OCI-LY7 (cell line): ENCODE results near the gene TRIM46. TPM values are rescaled to one million over a fixed set of nuclear protein-coding genes. Genes with fewer than 3 reads are reported as not detected.

Experiments
- BruUV-seq: library from RNA; stranded (reverse); fragments of 400-500 nt; replicated peaks from 2 replicates; lab custom pipeline; 2021; lab: Mats Ljungman, UMichigan
- CTCF ChIA-PET: fragments of 300-600 bp; sonication (Branson Sonifier 250); formaldehyde crosslinking; loops from one replicate; lab custom pipeline; 2022; ENCODE audit warnings: antibody characterized with exemption; ENCODE audit not compliant: unreplicated experiment; lab: Charles Lee
- POLR2A ChIA-PET: fragments of 300-600 bp; sonication (Branson Sonifier 250); formaldehyde crosslinking; loops from one replicate; lab custom pipeline; 2022; ENCODE audit warnings: antibody characterized with exemption; lab: Charles Lee
- DNase-seq: peaks from one replicate; pipeline ENCODE4 v3.0.0-alpha.2; 2015; ENCODE audit warnings: low spot score
- H2AFZ ChIP-seq: fragments of 200-600 bp; sonication (generic), shearing (Covaris generic); 2 replicates; pipeline ENCODE4 v1.6.1; 2014; ENCODE audit warnings: mild to moderate bottlenecking, antibody characterized with exemption, low read length, moderate library complexity
- H3K27ac ChIP-seq: fragments of 200-600 bp; sonication (generic); 2 replicates; pipeline ENCODE4 v1.5.1; 2014; ENCODE audit warnings: mixed run types, low read depth, mild to moderate bottlenecking, moderate library complexity, low read length, inconsistent platforms; ENCODE audit not compliant: poor library complexity, severe bottlenecking
- H3K36me3 ChIP-seq: fragments of 200-600 bp; sonication (generic); 2 replicates; pipeline ENCODE4 v1.6.1; 2014; ENCODE audit warnings: mild to moderate bottlenecking, antibody characterized with exemption, low read length, moderate library complexity, mixed read lengths; ENCODE audit not compliant: insufficient read depth
- H3K4me1 ChIP-seq: fragments of 200-600 bp; sonication (generic); 2 replicates; pipeline ENCODE4 v1.5.1; 2014; ENCODE audit warnings: mild to moderate bottlenecking, low read length; ENCODE audit not compliant: insufficient read depth, poor library complexity, severe bottlenecking
- H3K4me2 ChIP-seq: fragments of 200-600 bp; sonication (generic); 2 replicates; pipeline ENCODE4 v1.6.1; 2014; ENCODE audit warnings: mild to moderate bottlenecking, low read length
- H3K4me3 ChIP-seq: fragments of 200-600 bp; sonication (generic); 2 replicates; pipeline ENCODE4 v1.5.1; 2014; ENCODE audit warnings: mild to moderate bottlenecking, low read depth, low read length; ENCODE audit not compliant: poor library complexity, severe bottlenecking
- H3K79me2 ChIP-seq: fragments of 200-600 bp; sonication (generic); 2 replicates; pipeline ENCODE4 v1.6.1; 2016; ENCODE audit warnings: low read depth, mild to moderate bottlenecking, low read length, moderate library complexity, mixed read lengths; ENCODE audit not compliant: insufficient read depth
- H3K9me2 ChIP-seq: fragments of 200-600 bp; sonication (generic); 2 replicates; pipeline ENCODE4 v1.6.1; 2016; ENCODE audit warnings: mild to moderate bottlenecking, low read length, mixed read lengths; ENCODE audit not compliant: insufficient read depth
- H3K9me3 ChIP-seq: fragments of 200-600 bp; sonication (generic); 2 replicates; pipeline ENCODE4 v1.6.1; 2014; ENCODE audit warnings: mild to moderate bottlenecking, mixed run types, low read length, mixed read lengths
- H4K20me1 ChIP-seq: fragments of 200-600 bp; sonication (generic); 2 replicates; pipeline ENCODE4 v1.6.1; 2014; ENCODE audit warnings: mild to moderate bottlenecking, antibody characterized with exemption, low read length, moderate library complexity, mixed read lengths; ENCODE audit not compliant: insufficient read depth
- EZH2phosphoT487 ChIP-seq: fragments of 200-600 bp; sonication (generic); IDR thresholded peaks from 2 replicates; pipeline ENCODE4 v1.6.1; 2018; ENCODE audit warnings: low read depth, borderline replicate concordance, mild to moderate bottlenecking, mixed run types, antibody characterized with exemption, low read length, moderate library complexity, mixed read lengths
- intact Hi-C: fragments of 100-400 bp; cut with micrococcal nuclease; formaldehyde crosslinking; loops from one replicate; pipeline ENCODE4 v1.10.0; 2022; ENCODE audit not compliant: unreplicated experiment
- total RNA-seq, 2 experiments: library from RNA; depleted of rRNA in 1 of 2; stranded (reverse); fragments of >200 nt in 1 of 2; shearing (Covaris generic) in 1 of 2; gene quantifications; 2 replicates each; pipeline ENCODE4 v1.2.3, GENCODE V29; 2014 to 2022
- TF ChIP-seq, protein P1 (sequence below): fragments of 200-600 bp; sonication (generic); conservative IDR thresholded peaks from 2 replicates; pipeline ENCODE4 v1.5.1; 2014; ENCODE audit warnings: mild to moderate bottlenecking, antibody characterized with exemption, low read length, moderate library complexity, mixed read lengths

TRIM46 gene
- total RNA-seq, 2 experiments from 2014 or later: 3.1 to 4.5 TPM

DNA sequence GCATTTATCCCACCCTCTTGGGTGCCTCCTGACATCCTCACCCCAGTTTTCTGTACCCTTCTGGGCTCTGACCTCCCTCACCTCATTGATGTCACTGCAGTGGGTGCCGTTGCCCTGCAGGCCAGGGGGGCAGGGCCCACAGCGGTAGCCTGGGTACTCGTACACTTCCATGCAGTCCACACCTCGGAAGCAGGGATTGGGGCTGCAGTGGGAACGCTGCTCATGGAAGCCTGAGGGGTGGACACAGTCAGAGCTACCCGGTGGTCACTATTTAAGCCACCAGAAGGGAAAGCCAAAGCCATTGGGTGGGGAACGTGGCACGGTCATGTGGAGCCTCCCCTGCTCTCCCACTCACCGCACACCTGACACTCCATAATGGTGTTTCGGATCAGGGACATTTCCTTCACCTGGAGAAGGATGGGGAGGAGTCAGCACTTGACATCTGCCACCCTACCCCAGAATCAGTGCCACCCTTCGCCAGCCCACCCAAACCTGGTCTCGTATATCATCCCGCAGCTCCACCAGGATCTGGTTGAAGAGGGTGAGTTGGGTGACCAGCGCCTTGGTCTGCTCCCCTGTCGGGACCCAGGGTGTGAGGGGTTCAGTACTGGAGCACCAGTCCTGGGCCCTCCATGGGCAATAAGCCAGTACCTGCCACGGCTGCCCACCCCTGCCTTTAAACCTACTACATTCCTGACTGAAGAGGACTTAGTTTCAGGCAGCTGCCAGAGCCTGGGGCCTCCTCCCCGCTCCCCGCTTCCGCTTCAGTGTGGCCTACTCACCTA is 29.3 kb downstream of the TRIM46 start:
- BruUV-seq: no TSS peak

DNA sequence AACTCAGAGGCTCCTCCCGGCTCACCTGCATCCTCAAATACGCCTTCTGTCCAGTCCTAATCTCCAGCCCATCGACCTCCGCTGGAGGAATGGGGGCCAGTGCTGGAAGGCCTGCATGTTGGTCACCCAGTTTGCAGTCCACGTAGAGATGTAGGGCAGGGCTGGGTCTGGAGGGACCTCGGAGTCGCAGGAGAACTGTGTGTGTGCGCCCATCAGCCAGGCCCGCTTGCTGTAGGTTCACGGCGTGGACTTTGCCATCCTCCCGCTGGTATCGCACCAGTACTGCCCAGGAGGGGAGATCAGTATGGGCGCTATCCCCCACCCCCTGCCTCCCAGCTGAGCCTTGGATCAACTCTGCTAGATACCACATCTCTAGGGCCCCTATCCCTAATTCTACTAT is 31.4 kb downstream of the TRIM46 start:
- no peak overlapping the region for H3K4me3 ChIP-seq
- H3K79me2 ChIP-seq: no peaks in the 10 kb centered on the region
- no peak overlapping the region for H3K27ac ChIP-seq
- DNase-seq: no peak
- H3K9me3 ChIP-seq: no peaks in the 10 kb centered on the region
- peaks cover 22% of the 10 kb centered on the region for H3K4me1 ChIP-seq
- H3K36me3 ChIP-seq: no peaks in the 10 kb centered on the region
- ChIA-PET CTCF (no interaction called here), POLR2A (no interaction called here)
- no peak overlapping the region for H2AFZ ChIP-seq
- no peak overlapping the region for H3K4me2 ChIP-seq
- no peaks in the 10 kb centered on the region for H4K20me1 ChIP-seq
- intact Hi-C loops: loop anchor here (5.0 kb wide), 2 partner anchors 57 to 102 kb away; partner anchors contain the start of genes FDPS and SCAMP3
- TF ChIP-seq, protein P1, sequence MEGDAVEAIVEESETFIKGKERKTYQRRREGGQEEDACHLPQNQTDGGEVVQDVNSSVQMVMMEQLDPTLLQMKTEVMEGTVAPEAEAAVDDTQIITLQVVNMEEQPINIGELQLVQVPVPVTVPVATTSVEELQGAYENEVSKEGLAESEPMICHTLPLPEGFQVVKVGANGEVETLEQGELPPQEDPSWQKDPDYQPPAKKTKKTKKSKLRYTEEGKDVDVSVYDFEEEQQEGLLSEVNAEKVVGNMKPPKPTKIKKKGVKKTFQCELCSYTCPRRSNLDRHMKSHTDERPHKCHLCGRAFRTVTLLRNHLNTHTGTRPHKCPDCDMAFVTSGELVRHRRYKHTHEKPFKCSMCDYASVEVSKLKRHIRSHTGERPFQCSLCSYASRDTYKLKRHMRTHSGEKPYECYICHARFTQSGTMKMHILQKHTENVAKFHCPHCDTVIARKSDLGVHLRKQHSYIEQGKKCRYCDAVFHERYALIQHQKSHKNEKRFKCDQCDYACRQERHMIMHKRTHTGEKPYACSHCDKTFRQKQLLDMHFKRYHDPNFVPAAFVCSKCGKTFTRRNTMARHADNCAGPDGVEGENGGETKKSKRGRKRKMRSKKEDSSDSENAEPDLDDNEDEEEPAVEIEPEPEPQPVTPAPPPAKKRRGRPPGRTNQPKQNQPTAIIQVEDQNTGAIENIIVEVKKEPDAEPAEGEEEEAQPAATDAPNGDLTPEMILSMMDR: no peak
- no peak for TF ChIP-seq EZH2phosphoT487
- H3K9me2 ChIP-seq: no peaks in the 10 kb centered on the region
- no TSS peak for BruUV-seq

More for the DNA sequence above, 29.3 kb downstream of the TRIM46 start:
- Histone ChIP-seq H3K36me3 (no peaks in the 10 kb centered on the region), H3K4me2 (no peak overlapping the region), H3K4me1 (peaks cover 11% of the 10 kb centered on the region), H3K27ac (no peak overlapping the region), H2AFZ (no peak overlapping the region), H3K9me2 (no peaks in the 10 kb centered on the region), H3K4me3 (no peak overlapping the region), H3K9me3 (no peaks in the 10 kb centered on the region), H4K20me1 (no peaks in the 10 kb centered on the region), H3K79me2 (no peaks in the 10 kb centered on the region)
- intact Hi-C loops: no loop called here
- no peak for DNase-seq
- POLR2A ChIA-PET: no interaction called here
- CTCF ChIA-PET: no interaction called here
- TF ChIP-seq, protein P1: no peak
- no peak for TF ChIP-seq EZH2phosphoT487

GRCh38 chr1:155205969-155206593 is 32.4 kb downstream of the TRIM46 start:
- TF ChIP-seq EZH2phosphoT487: no peak
- TF ChIP-seq, protein P1: no peak
- ChIA-PET CTCF (no interaction called here), POLR2A (interaction anchor here (1.8 kb wide), 1 partner anchor 19 kb away, joined by 9 read pairs; no protein-coding TSS in a partner anchor)
- Histone ChIP-seq H3K4me1 (peaks cover 28% of the 10 kb centered on the region), H3K27ac (no peak overlapping the region), H3K4me3 (no peak overlapping the region), H2AFZ (no peak overlapping the region), H4K20me1 (no peaks in the 10 kb centered on the region), H3K36me3 (no peaks in the 10 kb centered on the region), H3K79me2 (no peaks in the 10 kb centered on the region), H3K4me2 (no peak overlapping the region), H3K9me3 (no peaks in the 10 kb centered on the region), H3K9me2 (no peaks in the 10 kb centered on the region)
- BruUV-seq: no TSS peak
- DNase-seq: no peak
- intact Hi-C loops: loop anchor here (5.0 kb wide), 2 partner anchors 56 to 101 kb away; partner anchors contain the start of genes FDPS and SCAMP3
